Measurements from ENCODE around the gene THRA.

GRCh38 chr17:40072040-40072734 lies 9.4 kb downstream of the THRA start:
- TF ChIP-seq CTCF (IDR thresholded peaks at IDR 0.05) = no peak
- TF ChIP-seq SIN3A (IDR thresholded peaks at IDR 0.05; ENCODE audit: borderline replicate concordance, insufficient read depth, low read depth, low read length) = no peak
- no peak for TF ChIP-seq REST (IDR thresholded peaks at IDR 0.05; ENCODE audit: insufficient read depth in 1 of 2, low read depth in 2 of 2, low read length in 1 of 2)
- no peak for TF ChIP-seq POLR2AphosphoS5 (IDR thresholded peaks at IDR 0.05; ENCODE audit: low read depth, low read length)
- no peak for TF ChIP-seq TCF7L2 (IDR thresholded peaks at IDR 0.05; ENCODE audit: low read depth, low read length)

Measured in Panc1 (cell line).